Stimulated activated CD8-positive, alpha-beta memory T cell treated with anti-CD3 and anti-CD28 coated beads, Interleukin-15, amount 100 ng/mL, for 24 hours (primary cell): ENCODE measurements around the gene RSPH3.
A peak's percentile ranks its signal among the peaks of the same experiment; 100 is the strongest.
"Not testable (repeated sequence)": the region's sequence is repeated elsewhere in the genome, so short reads cannot be mapped to it uniquely, and the experiment has no call there.

Experiments
- DNase-seq: peaks from one replicate; pipeline ENCODE4 v3.0.0-alpha.2; 2020; ENCODE audit warnings: low read depth

Gene RSPH3, protein sequence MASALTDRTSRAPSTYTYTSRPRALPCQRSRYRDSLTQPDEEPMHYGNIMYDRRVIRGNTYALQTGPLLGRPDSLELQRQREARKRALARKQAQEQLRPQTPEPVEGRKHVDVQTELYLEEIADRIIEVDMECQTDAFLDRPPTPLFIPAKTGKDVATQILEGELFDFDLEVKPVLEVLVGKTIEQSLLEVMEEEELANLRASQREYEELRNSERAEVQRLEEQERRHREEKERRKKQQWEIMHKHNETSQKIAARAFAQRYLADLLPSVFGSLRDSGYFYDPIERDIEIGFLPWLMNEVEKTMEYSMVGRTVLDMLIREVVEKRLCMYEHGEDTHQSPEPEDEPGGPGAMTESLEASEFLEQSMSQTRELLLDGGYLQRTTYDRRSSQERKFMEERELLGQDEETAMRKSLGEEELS

DNA sequence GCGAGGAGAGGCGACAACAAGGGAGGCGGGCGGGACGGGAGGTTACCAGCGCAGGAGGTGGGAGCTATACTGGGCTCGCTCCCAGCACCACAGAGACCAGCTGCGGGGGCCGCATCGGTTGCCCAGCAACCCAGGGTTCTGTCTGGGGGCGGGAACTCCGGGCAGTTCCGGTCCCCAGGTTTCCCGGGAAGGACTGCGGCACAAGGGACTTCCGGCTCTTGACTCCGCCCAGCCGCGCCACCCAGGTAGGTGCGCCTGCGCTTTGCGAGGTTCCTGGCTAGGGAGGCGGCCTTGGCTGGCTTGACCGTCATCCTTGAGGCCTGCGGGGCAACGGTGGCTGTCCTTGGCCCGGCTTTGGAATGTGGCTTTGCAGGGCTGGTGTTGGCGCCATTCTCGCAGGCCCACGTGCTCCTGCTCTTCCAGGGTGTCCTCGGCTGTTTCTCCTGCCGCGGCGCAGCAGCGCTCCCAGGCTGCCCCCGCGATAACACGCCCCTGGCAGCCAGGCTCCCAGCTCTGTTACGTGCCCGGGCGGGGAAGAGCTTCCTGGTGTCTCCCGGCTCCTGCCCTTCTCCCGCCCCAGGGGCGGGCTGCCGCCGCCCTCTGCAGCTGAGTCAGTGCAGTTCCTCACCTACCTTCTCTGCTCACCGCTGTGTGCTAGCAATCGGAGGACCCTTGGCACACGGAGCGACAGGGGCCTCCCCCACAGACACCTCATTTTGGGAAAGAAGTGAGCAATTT is at the start of gene RSPH3:
TSS of gene RSPH3 (minus strand) at position 537 of the 738 bp plus-strand sequence. CDS start 652 bp downstream, outside the sequence.
- DNase-seq, result peak; percentile 85

DNA sequence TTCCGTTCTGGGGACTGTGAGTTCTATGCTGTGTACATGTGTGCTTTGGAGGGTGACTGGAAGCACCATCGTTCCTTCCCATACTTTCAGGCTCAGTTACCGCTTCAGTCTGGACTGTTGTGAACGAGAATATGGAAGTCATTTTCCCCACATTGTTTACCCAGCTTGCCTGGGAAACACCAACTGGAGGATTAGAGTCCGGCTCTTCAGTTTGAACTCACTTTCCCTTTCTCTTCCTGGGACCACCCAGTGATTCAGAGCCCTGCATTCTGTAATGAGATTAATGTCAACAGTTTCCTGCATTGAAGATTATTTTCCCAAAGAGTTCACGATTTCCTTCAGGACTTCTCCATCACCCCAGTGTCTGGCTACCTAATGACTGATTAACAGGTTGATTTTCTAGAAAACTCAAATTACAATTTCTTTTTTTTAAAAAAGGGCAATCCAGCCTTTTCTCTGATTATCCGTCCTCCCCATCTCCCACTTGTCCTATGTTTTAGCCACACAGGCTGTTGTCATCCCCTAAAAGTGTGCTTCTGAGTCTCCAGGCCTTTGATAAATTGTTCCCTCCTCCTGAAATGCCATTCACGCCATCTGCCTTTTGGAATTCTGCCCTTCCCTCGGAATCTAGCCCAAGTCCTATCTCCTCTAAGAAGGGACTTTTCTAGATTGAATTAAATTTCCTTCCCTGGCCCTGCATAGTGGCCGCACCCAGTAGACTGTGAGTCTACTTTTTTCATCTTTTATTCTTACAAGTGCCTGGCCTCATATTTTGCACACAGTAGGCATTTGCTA is 48.1 kb upstream of the RSPH3 start:
- no peak for DNase-seq

DNA sequence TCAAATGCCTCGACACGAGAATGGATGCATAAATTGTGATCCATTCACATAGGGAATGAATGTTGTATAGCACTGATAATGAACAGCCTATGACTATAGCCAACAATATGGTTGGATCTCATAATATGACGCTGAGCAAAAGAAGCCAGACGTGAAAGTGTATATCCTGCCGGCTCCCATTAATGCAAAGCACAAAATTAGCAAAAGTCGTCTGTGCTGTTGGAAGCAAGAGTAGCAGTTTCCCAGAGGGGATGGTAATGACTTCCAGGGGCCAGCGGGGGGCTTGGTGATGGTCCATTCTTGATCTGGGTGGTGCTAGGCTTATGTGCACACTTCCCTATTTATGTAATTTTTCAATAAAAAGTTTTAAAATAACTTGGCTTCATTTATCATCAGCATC is 45.8 kb upstream of the RSPH3 start:
- no peak for DNase-seq

DNA sequence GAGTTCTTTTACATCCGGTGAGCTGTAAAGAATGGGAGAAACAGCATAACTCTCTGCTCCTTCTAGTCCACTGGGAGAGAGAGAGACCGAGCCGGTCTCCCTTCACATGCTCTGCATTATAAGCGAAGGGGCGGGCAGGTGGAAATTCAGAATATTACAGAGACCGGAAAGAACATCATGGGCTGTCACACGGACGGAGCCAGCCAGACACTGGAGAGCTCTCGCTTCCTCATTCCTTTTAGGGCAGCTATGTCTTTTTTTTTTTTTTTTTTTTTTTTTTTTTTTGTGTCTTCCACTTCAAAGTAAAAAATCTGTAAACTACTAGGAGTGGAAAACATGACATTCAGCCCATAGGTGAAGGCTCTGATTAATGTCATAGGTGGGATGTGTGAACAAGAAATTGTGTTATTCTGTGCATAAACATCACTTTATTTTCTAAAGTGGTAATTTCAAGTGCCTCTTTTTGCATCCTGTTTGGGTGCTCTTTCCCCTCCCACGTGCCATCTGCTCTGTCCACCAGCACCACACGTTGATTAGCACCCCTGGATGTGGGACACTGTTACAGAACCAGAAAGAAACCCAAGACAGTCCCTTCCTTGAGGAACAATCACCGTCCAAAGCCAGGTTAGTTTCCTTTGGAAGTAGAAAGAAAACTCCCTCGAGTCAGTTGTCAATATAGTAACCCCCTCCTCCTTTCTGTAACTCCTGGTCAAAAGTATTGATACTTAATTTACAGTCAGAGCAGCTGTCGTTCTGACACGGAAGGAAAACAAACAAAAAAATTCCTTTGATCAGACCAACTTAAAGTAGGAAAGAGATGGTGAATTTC is 45.1 kb upstream of the RSPH3 start, which contains the start of gene TAGAP:
TSS of gene TAGAP (minus strand) at position 93 of the 829 bp plus-strand sequence. CDS start 845 bp downstream, outside the sequence.
- peak; percentile 51 for DNase-seq

DNA sequence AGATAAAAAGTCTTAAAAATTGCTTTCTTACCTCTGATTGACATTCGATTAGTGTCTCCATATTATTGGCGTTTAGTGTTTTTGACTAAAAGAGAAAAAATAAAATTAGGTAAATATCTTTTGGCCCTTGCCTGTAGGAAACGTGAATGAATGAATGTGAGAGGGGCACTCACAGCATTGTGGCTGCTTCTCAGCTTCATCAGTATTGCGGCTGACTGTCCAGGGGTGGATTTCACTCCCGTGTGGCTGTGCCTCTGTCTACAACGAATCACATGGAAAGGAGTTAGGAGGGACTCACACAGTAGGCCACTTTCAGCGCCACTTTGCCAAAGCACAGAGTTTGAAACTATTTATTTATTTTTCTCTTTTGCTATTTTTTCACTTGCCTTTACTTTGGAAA is 43.9 kb upstream of the RSPH3 start:
- no peak for DNase-seq

DNA sequence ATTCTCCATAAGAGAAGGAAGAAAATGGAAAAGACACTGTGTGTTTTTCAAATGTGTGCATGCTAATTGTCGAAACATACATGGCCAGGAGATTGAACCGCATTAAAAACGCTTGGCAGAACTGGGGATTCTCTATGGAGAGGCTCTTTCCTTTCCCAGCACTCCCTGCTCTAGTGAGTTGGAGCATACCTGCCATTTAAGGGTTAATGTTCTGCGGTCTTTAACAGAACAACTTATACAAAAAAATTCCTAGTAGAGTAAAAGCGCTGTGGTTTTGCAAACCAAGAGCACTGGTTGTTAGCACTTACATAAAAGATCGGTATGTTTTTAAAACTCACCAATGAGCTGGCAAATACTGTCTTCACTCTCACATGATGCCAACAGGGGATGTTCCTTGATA is 43.2 kb upstream of the RSPH3 start:
- no peak for DNase-seq

DNA sequence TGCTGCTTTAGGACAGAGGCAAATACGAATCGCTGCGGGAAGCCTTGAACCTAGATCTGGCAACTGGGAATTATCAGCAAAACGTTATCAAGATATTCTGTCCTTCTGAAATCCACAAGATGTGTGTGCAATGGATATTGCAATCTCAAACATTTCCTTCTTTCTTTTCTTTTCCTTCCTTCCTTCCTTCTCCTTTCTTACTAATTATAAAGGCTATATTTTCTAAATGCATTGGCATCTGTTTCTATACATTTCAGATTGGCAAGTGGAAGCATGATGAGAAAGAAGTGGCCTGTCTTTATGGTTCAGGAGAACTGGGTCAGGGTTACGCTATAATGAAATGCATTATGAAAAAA is 42.8 kb upstream of the RSPH3 start:
- no peak for DNase-seq

DNA sequence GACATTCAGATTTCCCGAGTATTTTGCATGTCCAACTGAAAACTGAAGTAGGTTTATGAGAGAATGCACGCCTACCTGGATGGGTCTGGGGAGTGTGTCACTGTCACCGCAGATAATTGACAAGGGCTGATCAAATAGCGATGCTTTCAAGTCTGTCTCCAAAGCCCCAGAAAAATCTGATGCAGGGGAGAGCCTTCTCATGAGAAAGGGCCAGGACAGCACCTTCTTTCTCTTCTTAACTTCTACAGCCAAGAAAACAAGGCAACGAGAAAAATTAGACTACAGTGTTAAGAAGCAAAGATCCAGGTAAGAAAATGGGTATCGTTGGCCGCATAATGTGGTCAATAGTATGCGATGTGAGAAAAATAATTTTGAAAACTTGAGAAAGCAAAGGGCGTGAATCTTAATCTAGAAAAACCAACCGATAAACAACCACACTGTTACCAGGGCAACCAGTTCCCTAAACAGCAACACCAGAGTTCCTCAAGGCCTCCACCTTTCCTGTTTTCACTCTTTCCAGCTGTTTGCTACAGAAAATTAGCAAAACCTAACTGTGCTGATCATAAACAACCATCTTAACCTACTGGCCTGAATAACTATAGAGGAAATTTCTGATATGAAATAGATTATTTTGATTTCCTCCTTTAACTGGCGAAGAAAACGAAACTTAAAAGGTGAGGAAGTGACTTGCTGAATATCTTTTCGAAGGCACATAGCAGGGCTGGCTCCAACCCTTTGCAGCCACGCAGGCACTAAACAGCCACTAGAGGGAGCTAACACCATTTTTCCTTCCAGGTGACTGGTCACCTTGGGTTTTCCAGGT is 42.2 kb upstream of the RSPH3 start:
- DNase-seq, result no peak

DNA sequence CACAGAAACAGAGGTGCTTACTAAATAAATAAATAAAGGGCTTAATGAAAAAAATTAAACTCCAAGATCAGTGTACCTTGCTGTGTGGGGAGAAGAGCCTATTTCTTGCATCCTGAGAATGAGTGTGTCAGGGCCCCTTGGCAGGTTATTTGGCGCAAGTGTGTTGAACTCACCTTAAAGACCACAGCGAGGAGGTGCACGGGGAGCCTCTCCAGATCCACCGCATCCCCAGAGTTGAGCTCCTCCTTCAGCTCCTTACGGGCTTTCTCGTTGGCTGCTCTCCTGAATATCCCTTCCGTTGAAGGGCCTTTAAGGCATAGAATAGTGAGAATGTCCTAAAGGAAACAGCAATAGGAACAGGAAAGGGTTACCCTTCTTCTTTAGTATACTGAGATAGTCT is 41.2 kb upstream of the RSPH3 start:
- no peak for DNase-seq

DNA sequence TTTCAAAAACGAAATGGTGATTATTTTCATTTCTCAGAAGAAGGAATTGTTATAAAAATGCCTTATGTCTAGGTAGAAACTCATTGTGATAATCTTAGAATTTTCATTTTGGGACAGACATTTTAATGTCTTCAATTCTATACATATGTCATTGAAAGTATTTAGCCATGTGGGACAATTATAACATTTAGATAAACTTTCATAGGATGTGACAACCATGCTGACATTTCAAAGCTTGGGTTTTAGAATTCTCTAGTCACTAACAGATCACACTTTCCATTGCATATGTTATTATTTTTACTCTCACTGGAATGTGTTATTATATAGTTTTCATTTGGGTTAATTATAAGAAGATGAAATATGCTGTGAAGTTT is 39.9 kb upstream of the RSPH3 start:
- no peak for DNase-seq

DNA sequence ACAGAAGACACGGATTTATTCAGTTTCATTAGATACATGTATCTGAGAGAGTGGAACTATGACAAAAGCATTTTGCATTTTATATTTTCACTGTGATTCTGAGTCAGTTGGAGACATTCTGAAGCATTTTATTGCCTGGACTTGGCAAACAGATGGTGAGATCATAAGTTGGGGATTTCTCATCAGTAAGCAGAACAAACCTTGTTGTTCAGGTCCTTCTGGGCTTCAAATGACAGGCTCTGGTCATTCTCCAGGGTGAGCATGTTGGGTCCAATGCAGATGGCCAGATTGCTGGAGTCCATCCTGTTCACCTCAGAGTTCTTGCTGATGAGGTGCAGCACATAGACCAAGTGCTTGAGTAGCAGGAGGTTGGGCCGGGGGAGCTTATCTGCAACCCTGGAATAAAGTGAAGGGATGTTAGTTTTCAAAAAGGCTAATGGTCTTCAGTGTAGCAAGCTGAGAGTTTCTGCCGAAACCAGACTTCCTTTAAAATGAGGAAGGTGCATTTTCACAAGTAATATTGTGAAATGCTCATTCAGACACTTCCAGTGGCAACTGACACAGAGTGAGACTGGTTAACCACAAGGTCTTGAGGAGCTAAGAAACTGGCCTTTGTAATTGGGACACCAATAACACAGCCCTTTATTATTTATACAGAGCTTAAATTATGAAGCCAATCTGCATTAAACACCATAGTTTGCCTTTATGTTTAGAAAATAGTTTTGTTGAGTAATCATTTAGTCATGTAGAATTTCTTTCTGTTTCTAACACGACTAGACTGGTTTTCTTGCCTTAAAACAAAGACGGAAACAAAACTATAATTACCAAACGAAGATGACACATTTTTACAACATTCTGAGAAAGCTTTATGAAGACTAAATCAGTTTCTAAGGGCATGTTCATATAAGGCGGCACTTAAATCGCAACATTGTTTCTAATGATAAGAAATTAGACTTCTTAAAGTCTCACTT is 39.2 kb upstream of the RSPH3 start:
- no peak for DNase-seq

DNA sequence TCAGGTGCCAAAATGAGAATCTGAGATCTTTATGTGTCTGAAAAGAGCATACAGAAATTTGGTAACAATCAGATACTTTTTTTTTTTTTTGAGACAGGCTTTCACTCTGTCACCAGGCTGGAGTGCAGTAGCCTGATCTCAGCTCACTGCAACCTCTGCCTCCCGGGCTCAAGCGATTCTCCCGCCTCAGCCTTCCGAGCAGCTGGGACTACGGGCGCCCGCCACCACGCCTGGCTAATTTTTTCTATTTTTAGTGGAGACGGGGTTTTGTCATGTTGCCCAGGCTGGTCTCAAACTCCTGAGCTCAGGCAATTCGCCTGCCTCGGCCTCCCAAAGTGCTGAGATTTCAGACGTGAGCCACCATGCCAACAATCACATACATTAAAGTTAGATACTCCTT is 38.3 kb upstream of the RSPH3 start:
- not testable (repeated sequence) for DNase-seq

DNA sequence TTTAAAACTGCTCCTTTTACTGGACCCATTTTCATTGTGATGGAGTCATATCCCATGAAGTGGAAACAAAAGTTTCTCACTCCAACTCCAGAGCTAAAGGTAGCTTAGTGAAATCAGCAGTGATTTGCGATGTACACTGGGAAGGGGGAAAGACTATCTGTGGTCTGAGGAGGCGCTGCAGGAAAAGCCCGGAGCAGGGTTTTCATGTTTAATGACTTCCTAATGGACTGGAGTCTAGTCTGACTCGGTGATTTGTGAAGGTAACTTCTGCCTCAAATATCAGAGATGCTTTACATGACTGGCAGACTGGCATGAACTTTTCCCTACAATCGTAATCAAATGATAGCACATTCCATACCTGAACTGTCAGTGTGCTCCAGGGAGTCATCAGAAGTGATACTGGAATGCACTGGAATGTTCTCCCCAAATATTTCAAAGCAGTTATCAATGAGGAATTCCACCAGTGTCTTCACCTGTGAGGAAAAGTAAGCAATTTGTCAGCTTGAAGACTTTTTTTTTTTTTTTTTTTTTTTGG is 37.8 kb upstream of the RSPH3 start:
- DNase-seq, result no peak

DNA sequence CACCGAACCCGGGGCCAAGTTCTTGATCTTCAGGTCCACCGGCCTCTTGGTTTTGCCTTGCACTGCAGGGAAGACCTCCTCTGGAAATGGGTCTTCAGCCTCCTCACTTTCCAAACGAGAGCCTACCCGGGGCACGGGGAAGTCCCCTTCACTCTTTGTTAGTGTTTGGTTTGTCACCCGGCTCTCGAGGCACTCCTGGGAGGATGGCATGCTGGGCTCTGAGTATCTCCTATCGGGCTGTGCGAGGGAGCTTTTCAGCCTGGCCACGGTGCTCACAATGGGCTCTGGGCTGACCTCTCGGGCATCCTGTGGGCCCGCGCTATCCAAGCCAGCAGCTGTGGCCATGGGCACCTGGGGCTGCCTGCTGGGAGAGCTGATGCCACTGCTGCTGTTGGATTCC is 36.7 kb upstream of the RSPH3 start:
- no peak for DNase-seq

DNA sequence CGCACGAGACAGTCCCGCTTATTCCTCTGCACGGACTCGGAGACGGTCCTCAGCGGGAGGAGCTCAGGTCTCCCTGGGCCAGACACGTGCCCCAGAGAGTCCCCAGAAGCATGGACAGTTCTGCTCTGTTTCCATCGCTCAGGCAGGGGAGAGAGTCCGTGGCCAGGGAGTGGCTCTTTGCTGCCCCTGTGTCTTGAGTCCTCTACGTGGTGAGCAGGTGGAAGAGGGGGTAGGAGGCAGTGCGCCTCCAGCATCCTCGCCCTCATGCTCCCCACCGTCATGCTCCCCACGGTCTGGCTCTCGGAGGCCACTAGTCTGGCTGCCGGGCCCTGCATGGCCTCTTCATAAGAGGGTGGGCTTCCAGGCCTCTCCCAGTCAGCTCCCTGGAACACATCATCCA is 35.9 kb upstream of the RSPH3 start:
- no peak for DNase-seq

DNA sequence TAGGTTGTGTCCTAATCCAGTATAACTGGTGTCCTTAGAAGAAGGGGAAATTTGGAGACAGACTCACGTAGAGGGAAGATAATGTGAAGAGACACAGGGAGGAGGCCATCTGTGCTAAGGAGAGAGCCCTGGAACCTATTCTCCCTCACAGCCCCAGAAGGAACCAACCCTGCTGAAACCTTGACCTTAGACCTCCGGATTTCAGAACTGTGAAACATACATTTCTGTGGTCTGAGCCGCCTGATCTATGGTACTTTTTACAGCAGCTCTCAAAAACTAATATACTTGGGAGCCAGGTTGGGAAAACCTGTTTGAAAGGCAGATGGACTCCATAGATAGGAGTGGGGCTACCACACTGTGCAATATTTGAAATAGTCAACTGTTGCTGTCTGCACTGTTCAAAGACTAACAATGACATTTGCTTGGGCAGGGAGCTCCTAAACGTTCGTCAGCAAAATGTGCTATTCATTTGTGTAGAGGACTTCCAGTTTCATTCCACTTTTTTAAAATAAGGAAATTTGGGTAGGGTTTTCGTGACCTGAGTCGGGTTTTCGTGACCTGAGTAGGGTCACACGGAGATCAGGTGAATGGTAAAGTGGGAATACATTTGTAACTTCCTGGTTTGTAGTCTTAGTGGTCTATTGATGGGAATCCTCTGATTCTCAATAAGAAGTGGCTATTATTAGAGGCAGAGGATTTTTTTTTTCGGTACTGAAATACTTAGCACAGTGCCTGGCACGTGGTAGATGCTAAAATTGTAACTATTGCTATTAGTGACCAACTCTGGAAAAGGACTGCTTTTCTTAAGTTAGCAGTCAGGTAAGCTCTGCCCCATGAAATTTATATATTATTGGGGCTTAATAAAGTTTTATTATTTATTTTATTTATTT is 33.4 kb upstream of the RSPH3 start:
- no peak for DNase-seq

DNA sequence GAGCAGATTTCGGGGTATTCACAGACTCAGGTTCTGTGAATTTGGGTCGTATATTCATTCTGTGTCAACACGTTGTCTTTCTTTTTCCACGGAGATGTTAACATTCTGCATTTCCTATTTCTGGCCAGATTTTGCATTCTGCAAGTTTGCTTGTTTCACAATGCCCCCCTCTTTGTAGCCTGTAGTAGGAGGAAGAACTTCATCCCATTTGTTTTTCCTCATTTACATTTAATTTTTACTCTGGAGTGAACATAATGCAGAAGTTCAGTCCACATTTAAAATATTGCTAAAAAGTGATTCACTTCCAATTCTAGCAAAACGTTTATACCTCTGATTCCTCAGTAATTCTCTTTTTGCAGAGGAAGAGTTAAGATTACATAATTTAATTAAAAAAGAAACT is 31.8 kb upstream of the RSPH3 start:
- DNase-seq, result no peak

DNA sequence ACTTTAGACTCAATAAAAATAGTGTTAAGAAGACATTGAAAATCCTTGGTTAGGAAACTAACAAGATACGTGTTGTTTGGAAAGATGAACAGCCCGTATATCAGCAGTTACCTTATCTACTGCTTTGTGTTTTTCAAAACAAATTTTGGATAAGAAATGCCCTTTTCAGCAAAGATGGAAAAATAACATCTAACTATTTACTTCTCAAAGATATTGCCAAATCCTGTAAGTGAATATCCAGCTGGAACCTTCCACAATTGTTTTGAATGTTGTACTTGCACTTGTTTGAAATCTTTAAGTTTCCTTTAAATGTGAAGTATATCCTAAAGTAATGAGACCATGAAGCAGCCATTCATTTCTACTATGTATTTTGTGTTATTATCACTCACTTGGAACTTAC is 30.2 kb upstream of the RSPH3 start:
- no peak for DNase-seq
